ENCODE data around the gene DHRSX. TPM values are rescaled to one million over a fixed set of nuclear protein-coding genes. Genes with fewer than 3 reads are reported as not detected.
A peak's percentile ranks its signal among the peaks of the same experiment; 100 is the strongest.

The DHRSX gene
- total RNA-seq, 1 experiment from 2014 or later = 11.5 TPM

GRCh38 chrX:2434270-2435163 lies 66.3 kb downstream of the DHRSX start:
- CTCF ChIA-PET = no interaction called here
- Histone ChIP-seq H3K9me2 (replicated peaks; ENCODE audit: low read length) (no peaks in the 10 kb centered on the region), H3K4me3 (ENCODE audit: low read length) (no peak overlapping the region), H3K79me2 (ENCODE audit: low read length) (no peaks in the 10 kb centered on the region), H3K27me3 (ENCODE audit: low read length) (no peaks in the 10 kb centered on the region), H3K9me3 (ENCODE audit: low read length) (no peaks in the 10 kb centered on the region), H3K4me2 (ENCODE audit: low read length) (no peak overlapping the region), H4K20me1 (ENCODE audit: low read length) (no peaks in the 10 kb centered on the region), H3F3A (ENCODE audit: low read length, unreplicated experiment) (no peaks in the 10 kb centered on the region), H3K27ac (ENCODE audit: low read length) (no peak overlapping the region), H3K4me1 (ENCODE audit: insufficient read depth, low read length) (no peaks in the 10 kb centered on the region), H2AFZ (ENCODE audit: low read length) (no peak overlapping the region), H3K9ac (ENCODE audit: low read length) (no peak overlapping the region), H3K36me3 (ENCODE audit: low read depth, low read length) (no peaks in the 10 kb centered on the region)
- POLR2A ChIA-PET (ENCODE audit: unreplicated experiment) = no interaction called here
- DNase-seq (no peak), ATAC-seq (no peak)
- BruUV-seq (replicated peaks) = no TSS peak
- intact Hi-C loops (cut with micrococcal nuclease) = no loop called here
- TF ChIP-seq EZH2phosphoT487 (IDR thresholded peaks at IDR 0.05; ENCODE audit: borderline replicate concordance, low read length) = no peak
- no peak for TF ChIP-seq CTCF (conservative IDR thresholded peaks at IDR 0.05; ENCODE audit: low read depth, low read length)
- no peak for TF ChIP-seq EZH2 (IDR thresholded peaks at IDR 0.05; ENCODE audit: low read length, unreplicated experiment)

GRCh38 chrX:2432298-2432863 lies 68.4 kb downstream of the DHRSX start:
- Histone ChIP-seq H3K4me3 (ENCODE audit: low read length) (no peak overlapping the region), H2AFZ (ENCODE audit: low read length) (no peak overlapping the region), H3K9me2 (replicated peaks; ENCODE audit: low read length) (no peaks in the 10 kb centered on the region), H3K36me3 (ENCODE audit: low read depth, low read length) (no peaks in the 10 kb centered on the region), H3K27me3 (ENCODE audit: low read length) (no peaks in the 10 kb centered on the region), H3K79me2 (ENCODE audit: low read length) (no peaks in the 10 kb centered on the region), H3F3A (ENCODE audit: low read length, unreplicated experiment) (no peaks in the 10 kb centered on the region), H3K4me2 (ENCODE audit: low read length) (no peak overlapping the region), H3K27ac (ENCODE audit: low read length) (no peak overlapping the region), H3K9me3 (ENCODE audit: low read length) (no peaks in the 10 kb centered on the region), H3K4me1 (ENCODE audit: insufficient read depth, low read length) (no peaks in the 10 kb centered on the region), H3K9ac (ENCODE audit: low read length) (no peak overlapping the region), H4K20me1 (ENCODE audit: low read length) (no peaks in the 10 kb centered on the region)
- ATAC-seq = no peak
- ChIA-PET CTCF (no interaction called here), POLR2A (ENCODE audit: unreplicated experiment) (no interaction called here)
- DNase-seq = no peak
- BruUV-seq (replicated peaks) = no TSS peak
- TF ChIP-seq CTCF (conservative IDR thresholded peaks at IDR 0.05; ENCODE audit: low read depth, low read length) = no peak
- no peak for TF ChIP-seq EZH2 (IDR thresholded peaks at IDR 0.05; ENCODE audit: low read length, unreplicated experiment)
- no peak for TF ChIP-seq EZH2phosphoT487 (IDR thresholded peaks at IDR 0.05; ENCODE audit: borderline replicate concordance, low read length)
- intact Hi-C loops (cut with micrococcal nuclease) = no loop called here

GRCh38 chrX:2430265-2430825 lies 70.4 kb downstream of the DHRSX start:
- ATAC-seq (no peak), DNase-seq (peak; percentile 21)
- no peak overlapping the region for H2AFZ ChIP-seq (ENCODE audit: low read length)
- no peaks in the 10 kb centered on the region for H3K79me2 ChIP-seq (ENCODE audit: low read length)
- ChIA-PET CTCF (no interaction called here), POLR2A (ENCODE audit: unreplicated experiment) (no interaction called here)
- no peaks in the 10 kb centered on the region for H3K27me3 ChIP-seq (ENCODE audit: low read length)
- TF ChIP-seq EZH2 (IDR thresholded peaks at IDR 0.05; ENCODE audit: low read length, unreplicated experiment) (no peak), CTCF (conservative IDR thresholded peaks at IDR 0.05; ENCODE audit: low read depth, low read length) (no peak), EZH2phosphoT487 (IDR thresholded peaks at IDR 0.05; ENCODE audit: borderline replicate concordance, low read length) (no peak)
- H3K9me2 ChIP-seq (replicated peaks; ENCODE audit: low read length) = no peaks in the 10 kb centered on the region
- no peaks in the 10 kb centered on the region for H3F3A ChIP-seq (ENCODE audit: low read length, unreplicated experiment)
- H3K9me3 ChIP-seq (ENCODE audit: low read length) = no peaks in the 10 kb centered on the region
- no peaks in the 10 kb centered on the region for H3K36me3 ChIP-seq (ENCODE audit: low read depth, low read length)
- no peak overlapping the region for H3K4me3 ChIP-seq (ENCODE audit: low read length)
- no TSS peak for BruUV-seq (replicated peaks)
- no peaks in the 10 kb centered on the region for H3K4me1 ChIP-seq (ENCODE audit: insufficient read depth, low read length)
- H4K20me1 ChIP-seq (ENCODE audit: low read length) = no peaks in the 10 kb centered on the region
- H3K4me2 ChIP-seq (ENCODE audit: low read length) = no peak overlapping the region
- intact Hi-C loops (cut with micrococcal nuclease) = no loop called here
- H3K27ac ChIP-seq (ENCODE audit: low read length) = no peak overlapping the region
- no peak overlapping the region for H3K9ac ChIP-seq (ENCODE audit: low read length)

Measured in PC-3 (cell line).